CD14-positive monocyte (primary cell): ENCODE results near the gene CCDC85C. TPM values are rescaled to one million over a fixed set of nuclear protein-coding genes. Genes with fewer than 3 reads are reported as not detected.

Experiments used
- DNase-seq, 3 donors: peaks; one replicate each; pipeline ENCODE4 v3.0.0-alpha.2; 2011 to 2022
- H2AFZ ChIP-seq: 2 replicates; pipeline ENCODE4 v1.6.0; 2012; ENCODE audit warnings: mild to moderate bottlenecking, low read depth, low read length, inconsistent platforms; ENCODE audit not compliant: insufficient read depth, poor library complexity, severe bottlenecking
- H3K27ac ChIP-seq, 2 donors: 1 replicate in 1 of 2; 2 replicates in 1 of 2; pipeline ENCODE4 v1.5.1; 2012 to 2013; ENCODE audit warnings: low read length in 2 of 2, control low read depth in 1 of 2, inconsistent platforms in 1 of 2, low read depth in 1 of 2, mild to moderate bottlenecking in 1 of 2
- H3K27me3 ChIP-seq, 2 donors: one replicate each; pipeline versions ENCODE4 v1.6.0 to v1.6.1; 2011 to 2013; ENCODE audit warnings: low read length in 2 of 2; ENCODE audit not compliant: control insufficient read depth in 2 of 2, insufficient read depth in 2 of 2
- H3K36me3 ChIP-seq, 2 donors: replicated peaks in 1 of 2; 1 replicate in 1 of 2; 2 replicates in 1 of 2; pipeline versions ENCODE4 v1.5.1 to v1.6.1; 2012 to 2013; ENCODE audit warnings: low read length in 2 of 2, control low read depth in 1 of 2, inconsistent platforms in 1 of 2, mild to moderate bottlenecking in 1 of 2; ENCODE audit not compliant: insufficient read depth in 2 of 2, control insufficient read depth in 1 of 2
- H3K4me1 ChIP-seq, 2 donors: 1 replicate in 1 of 2; 2 replicates in 1 of 2; pipeline versions ENCODE4 v1.5.1 to v1.6.1; 2012 to 2013; ENCODE audit warnings: low read length in 2 of 2, control low read depth in 1 of 2, inconsistent platforms in 1 of 2, mild to moderate bottlenecking in 1 of 2, moderate library complexity in 1 of 2; ENCODE audit not compliant: insufficient read depth in 2 of 2, control insufficient read depth in 1 of 2
- H3K4me2 ChIP-seq: replicated peaks from 2 replicates; pipeline ENCODE3; 2012; ENCODE audit warnings: low read length, moderate library complexity, mild to moderate bottlenecking; ENCODE audit not compliant: poor library complexity, severe bottlenecking; ENCODE audit errors: extremely low read depth
- H3K4me3 ChIP-seq, 3 experiments: fragments of 200-600 bp in 1 of 3; sonication (generic) in 1 of 3; replicated peaks in 1 of 3; 1 replicate in 2 of 3; 2 replicates in 1 of 3; pipeline ENCODE4 v1.5.1; 2011 to 2013; ENCODE audit warnings: low read length in 3 of 3, mild to moderate bottlenecking in 3 of 3, control low read depth in 2 of 3, low read depth in 2 of 3, inconsistent platforms in 1 of 3, moderate library complexity in 1 of 3
- H3K79me2 ChIP-seq: 2 replicates; pipeline ENCODE4 v1.6.0; 2012; ENCODE audit warnings: mild to moderate bottlenecking, control low read depth, inconsistent platforms, low read length, moderate library complexity; ENCODE audit not compliant: insufficient read depth
- H3K9ac ChIP-seq: 2 replicates; pipeline ENCODE4 v1.6.0; 2017; ENCODE audit warnings: low read length, mild to moderate bottlenecking; ENCODE audit not compliant: insufficient read depth, poor library complexity, severe bottlenecking
- H3K9me3 ChIP-seq, 2 donors: replicated peaks in 1 of 2; 1 replicate in 1 of 2; 2 replicates in 1 of 2; pipeline versions ENCODE4 v1.5.1 to v1.6.1; 2012 to 2013; ENCODE audit warnings: low read length in 2 of 2, control low read depth in 1 of 2; ENCODE audit not compliant: control insufficient read depth in 1 of 2, insufficient read depth in 1 of 2
- H4K20me1 ChIP-seq: 2 replicates; pipeline ENCODE4 v1.6.0; 2012; ENCODE audit warnings: mild to moderate bottlenecking, low read length, control low read depth, moderate library complexity; ENCODE audit not compliant: insufficient read depth
- H3K27ac Mint-ChIP-seq, 7 donors: one replicate each; pipeline ENCODE4 v1.8.0; 2020; ENCODE audit warnings: mild to moderate bottlenecking in 7 of 7, mixed read lengths in 7 of 7, moderate library complexity in 6 of 7, inconsistent platforms in 2 of 7
- H3K27me3 Mint-ChIP-seq, 3 donors: one replicate each; pipeline ENCODE4 v1.8.0; 2021 to 2022; ENCODE audit warnings: low read depth in 3 of 3, mild to moderate bottlenecking in 3 of 3, mixed read lengths in 3 of 3, moderate library complexity in 3 of 3, inconsistent platforms in 1 of 3
- H3K36me3 Mint-ChIP-seq, 2 donors: one replicate each; pipeline ENCODE4 v1.8.0; 2020; ENCODE audit warnings: mixed read lengths in 2 of 2, inconsistent platforms in 1 of 2, mild to moderate bottlenecking in 1 of 2
- H3K4me1 Mint-ChIP-seq: one replicate; pipeline ENCODE4 v1.8.0; 2020; ENCODE audit warnings: mild to moderate bottlenecking, mixed read lengths
- H3K4me3 Mint-ChIP-seq, 2 donors: one replicate each; pipeline ENCODE4 v1.8.0; 2020; ENCODE audit warnings: mild to moderate bottlenecking in 2 of 2, mixed read lengths in 2 of 2, moderate library complexity in 1 of 2
- H3K9me3 Mint-ChIP-seq, 7 donors: one replicate each; pipeline ENCODE4 v1.8.0; 2020 to 2022; ENCODE audit warnings: mixed read lengths in 7 of 7, mild to moderate bottlenecking in 6 of 7, moderate library complexity in 6 of 7, inconsistent platforms in 2 of 7
- WGBS: methylation state at CpG from one replicate; pipeline ENCODE4 v1.1.5; 2013; ENCODE audit warnings: missing lambda C conversion rate; ENCODE audit not compliant: insufficient coverage; 5-methylcytosine and 5-hydroxymethylcytosine counted together
- intact Hi-C, 2 donors: fragments of 100-400 bp; cut with micrococcal nuclease; formaldehyde crosslinking; loops; one replicate each; pipeline versions ENCODE4 v1.15.0 to v1.15.1; 2023
- polyA plus RNA-seq, 3 donors: library from polyadenylated mRNA; depleted of rRNA in 1 of 3; unstranded in 2 of 3; stranded (reverse) in 1 of 3; fragments of 300-500 nt in 2 of 3; fragments of >200 nt in 1 of 3; fragmentation: Illumina TruSeq in 2 of 3; gene quantifications; 1 replicate in 2 of 3; 2 replicates in 1 of 3; pipeline ENCODE4 v1.2.3, GENCODE V29; 2012 to 2021
- TF ChIP-seq, protein P1 (sequence below): fragments of 200-600 bp; IDR thresholded peaks from one replicate; pipeline ENCODE4 v1.8.0; 2022; ENCODE audit warnings: antibody characterized with exemption, mild to moderate bottlenecking

CCDC85C gene
- polyA plus RNA-seq, 3 donors = under 0.01 to 0.03 TPM; not detected in 1

DNA sequence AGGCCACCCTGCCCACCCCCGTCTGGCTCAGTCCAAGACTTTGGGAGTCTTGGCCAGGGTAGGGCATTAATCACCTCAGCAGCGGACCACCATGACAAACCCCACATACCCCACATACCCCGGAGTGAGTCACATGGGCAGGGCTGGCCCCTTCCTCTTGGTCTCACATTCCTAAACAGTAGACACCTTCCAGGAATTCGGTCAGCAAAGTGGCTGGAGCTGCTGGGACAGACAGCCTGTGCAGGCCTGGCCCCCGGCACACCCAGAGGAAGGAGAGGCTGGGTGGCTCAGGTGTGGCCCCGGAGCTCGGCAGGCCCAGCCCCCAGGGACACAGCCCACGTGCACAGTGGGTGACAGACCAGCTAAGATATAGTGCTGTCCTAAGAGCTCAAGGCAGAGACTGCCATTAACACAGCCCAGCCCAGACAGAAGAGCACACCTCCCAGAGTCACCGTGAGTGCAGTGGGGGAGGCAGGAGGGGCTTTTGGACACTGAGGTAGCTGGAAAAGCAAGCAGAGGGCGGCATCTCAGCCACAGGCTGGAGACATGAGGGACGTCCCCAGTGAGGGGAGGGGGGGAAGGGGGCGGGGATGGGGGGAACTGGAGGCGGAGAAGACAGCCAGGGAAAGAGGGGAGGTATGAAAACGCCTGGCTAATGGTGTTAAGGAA is 24.0 kb downstream of the CCDC85C start:
- H3K36me3 Mint-ChIP-seq = no peaks in the 10 kb centered on the region
- Histone ChIP-seq H3K4me1 (no peaks in the 10 kb centered on the region), H3K4me2 (no peak overlapping the region), H3K9ac (no peak overlapping the region), H3K27ac (no peak overlapping the region), H4K20me1 (no peaks in the 10 kb centered on the region), H3K9me3 (no peaks in the 10 kb centered on the region), H3K27me3 (no peaks in the 10 kb centered on the region), H3K79me2 (no peaks in the 10 kb centered on the region), H3K36me3 (no peaks in the 10 kb centered on the region), H2AFZ (no peak overlapping the region), H3K4me3 (no peak overlapping the region)
- no peaks in the 10 kb centered on the region for H3K4me1 Mint-ChIP-seq
- no peak overlapping the region for H3K4me3 Mint-ChIP-seq
- H3K27me3 Mint-ChIP-seq = peaks cover 0 to 4% (median 1%) of the 10 kb centered on the region in 3 donors
- no peak overlapping the region for H3K27ac Mint-ChIP-seq
- intact Hi-C loops = no loop called here
- TF ChIP-seq, protein P1, sequence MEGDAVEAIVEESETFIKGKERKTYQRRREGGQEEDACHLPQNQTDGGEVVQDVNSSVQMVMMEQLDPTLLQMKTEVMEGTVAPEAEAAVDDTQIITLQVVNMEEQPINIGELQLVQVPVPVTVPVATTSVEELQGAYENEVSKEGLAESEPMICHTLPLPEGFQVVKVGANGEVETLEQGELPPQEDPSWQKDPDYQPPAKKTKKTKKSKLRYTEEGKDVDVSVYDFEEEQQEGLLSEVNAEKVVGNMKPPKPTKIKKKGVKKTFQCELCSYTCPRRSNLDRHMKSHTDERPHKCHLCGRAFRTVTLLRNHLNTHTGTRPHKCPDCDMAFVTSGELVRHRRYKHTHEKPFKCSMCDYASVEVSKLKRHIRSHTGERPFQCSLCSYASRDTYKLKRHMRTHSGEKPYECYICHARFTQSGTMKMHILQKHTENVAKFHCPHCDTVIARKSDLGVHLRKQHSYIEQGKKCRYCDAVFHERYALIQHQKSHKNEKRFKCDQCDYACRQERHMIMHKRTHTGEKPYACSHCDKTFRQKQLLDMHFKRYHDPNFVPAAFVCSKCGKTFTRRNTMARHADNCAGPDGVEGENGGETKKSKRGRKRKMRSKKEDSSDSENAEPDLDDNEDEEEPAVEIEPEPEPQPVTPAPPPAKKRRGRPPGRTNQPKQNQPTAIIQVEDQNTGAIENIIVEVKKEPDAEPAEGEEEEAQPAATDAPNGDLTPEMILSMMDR = no peak
- H3K9me3 Mint-ChIP-seq = no peaks in the 10 kb centered on the region
- WGBS = 84% methylated on average over 8 of the region's 14 CpGs
- no peak for DNase-seq

DNA sequence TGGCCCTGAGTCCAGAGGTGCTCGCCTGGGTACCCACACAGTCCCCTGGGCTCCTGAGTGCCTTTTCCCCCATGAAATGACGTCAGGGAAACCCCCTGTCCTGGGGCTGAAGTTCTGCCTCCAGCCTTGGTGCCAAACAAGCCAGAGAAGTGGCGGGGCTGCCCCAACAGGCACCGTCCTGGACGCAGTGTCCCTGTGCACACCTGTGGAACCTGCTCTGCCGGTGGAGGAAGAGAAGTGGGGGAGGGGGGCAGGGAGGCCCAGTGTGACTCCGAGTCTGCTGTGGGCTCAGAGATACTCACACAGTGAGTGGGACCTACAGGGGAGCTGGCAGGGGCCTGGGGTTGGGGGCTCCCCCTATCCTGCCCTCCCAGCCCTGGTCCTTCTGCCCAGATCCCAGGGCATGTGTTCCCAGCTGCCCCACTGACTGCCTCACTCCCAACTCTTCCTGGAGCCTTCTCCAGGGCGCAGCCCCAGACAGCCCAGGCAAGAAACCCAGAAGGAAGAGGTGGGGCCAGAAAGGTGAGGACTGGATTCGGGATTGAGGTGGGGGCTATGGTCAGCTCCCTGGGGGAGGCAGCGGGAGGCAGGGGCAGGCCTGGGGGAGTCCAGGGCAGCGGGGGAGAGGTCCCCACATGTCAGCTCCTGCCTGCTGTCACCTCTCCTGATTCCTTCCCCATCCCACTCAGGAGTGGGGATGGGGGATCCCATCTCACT is 24.7 kb downstream of the CCDC85C start:
- intact Hi-C loops = no loop called here
- no peak overlapping the region for H2AFZ ChIP-seq
- WGBS = 83% methylated on average over 4 of the region's 11 CpGs
- Mint-ChIP-seq H3K27ac (no peak overlapping the region), H3K36me3 (no peaks in the 10 kb centered on the region), H3K4me3 (no peak overlapping the region), H3K27me3 (peaks cover 0 to 4% (median 1%) of the 10 kb centered on the region in 3 donors), H3K9me3 (no peaks in the 10 kb centered on the region), H3K4me1 (no peaks in the 10 kb centered on the region)
- no peak overlapping the region for H3K4me3 ChIP-seq
- no peak overlapping the region for H3K4me2 ChIP-seq
- H3K27ac ChIP-seq = no peak overlapping the region
- H3K9ac ChIP-seq = no peak overlapping the region
- H3K27me3 ChIP-seq = no peaks in the 10 kb centered on the region
- no peak for DNase-seq
- no peaks in the 10 kb centered on the region for H3K4me1 ChIP-seq
- no peaks in the 10 kb centered on the region for H3K36me3 ChIP-seq
- no peaks in the 10 kb centered on the region for H3K9me3 ChIP-seq
- no peaks in the 10 kb centered on the region for H4K20me1 ChIP-seq
- TF ChIP-seq, protein P1 = no peak
- no peaks in the 10 kb centered on the region for H3K79me2 ChIP-seq
